Measurements from ENCODE around the gene CYRIA.

The CYRIA gene

DNA sequence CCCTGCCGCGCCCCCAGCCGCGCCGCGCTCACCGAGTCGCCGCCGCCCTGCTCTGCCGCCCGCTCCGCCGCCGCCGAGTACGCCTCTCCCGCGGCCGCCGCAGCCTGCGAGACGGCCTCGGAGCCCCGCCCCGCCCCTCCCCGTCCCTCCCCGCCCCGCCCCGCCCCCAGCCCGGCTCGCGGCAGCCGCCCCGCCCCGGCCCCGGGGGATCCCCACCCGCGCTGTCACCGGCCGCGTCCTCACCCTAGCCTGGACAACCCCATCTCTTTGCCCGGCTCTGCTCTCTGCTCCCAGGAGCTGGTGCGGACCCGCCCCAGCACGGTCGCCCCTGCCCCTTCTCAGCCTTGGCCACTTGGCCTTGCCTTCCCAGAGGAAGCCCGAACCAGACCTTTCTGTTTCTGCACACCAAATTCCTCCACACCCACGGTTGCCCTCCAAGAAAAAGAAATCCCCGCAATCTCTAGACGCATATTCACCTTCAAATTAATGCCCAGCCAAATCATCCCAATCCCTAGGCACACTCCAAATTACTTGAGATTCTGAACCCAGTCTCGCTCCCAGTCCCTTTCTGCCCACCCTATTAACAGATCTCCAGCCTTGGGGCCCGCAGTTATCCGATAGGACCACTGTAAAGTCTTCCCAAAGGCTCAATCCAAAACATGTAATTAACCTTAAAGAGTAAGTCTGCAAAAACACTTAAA, at the start of gene CYRIA:
Gene CYRIA, minus strand, starts transcription at position 87 of the 701 bp plus-strand sequence. CDS start 77,715 bp downstream, outside the sequence.
- DNase-seq, result peak; percentile 77

- no peak for DNase-seq
These were observed 47.4 kb upstream of the CYRIA start for GRCh38 chr2:16713011-16713423.

DNA sequence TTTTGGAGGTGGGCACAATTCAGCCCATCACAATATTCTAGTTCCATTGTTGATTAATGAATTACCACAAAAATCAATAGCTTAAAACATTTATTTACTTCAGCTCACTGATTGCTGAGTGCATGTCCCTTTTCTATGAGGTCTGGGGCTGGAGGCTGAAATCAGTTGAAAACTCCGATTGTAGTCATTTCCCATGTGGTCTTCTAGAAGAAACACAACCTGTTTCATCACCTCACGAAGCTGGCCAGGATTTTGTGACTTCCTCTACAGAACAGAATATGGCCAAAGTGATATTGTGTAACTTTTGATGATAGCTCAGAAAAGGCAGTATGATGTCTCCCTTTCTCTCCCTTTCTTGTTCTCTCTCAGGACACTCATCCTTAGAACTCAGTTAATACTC, 44.1 kb upstream of the CYRIA start:
- no peak for DNase-seq

GRCh38 chr2:16708173-16708572, 42.5 kb upstream of the CYRIA start:
- no peak for DNase-seq

DNA sequence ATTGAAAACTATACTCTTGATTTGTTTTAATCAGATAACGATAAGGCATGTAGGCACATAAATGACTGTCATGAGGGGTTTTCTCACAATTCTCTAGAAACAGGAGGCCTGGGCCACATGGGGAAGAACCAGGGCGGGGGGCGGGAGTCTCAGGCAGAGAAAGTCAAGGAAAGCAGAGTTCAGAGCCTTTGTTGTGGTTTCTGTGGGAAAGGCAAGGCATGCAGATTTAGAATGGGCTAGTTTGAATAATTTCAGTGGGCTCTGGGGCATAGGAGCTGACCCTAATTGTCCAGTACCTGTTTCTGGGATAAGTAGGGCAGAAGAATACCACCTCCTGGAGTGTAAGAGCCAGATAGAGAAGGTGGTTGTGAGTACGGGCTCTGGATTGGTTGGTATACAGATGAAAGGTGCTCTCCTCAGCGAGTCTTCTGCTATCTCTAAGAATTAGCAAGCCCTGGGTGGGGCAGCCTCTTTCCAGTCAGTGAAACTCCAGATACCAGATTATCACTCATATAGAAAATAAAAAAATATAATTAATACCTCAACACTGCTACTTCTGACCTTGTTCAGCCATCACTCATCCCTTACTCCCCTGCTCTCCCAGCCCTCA, 41.5 kb upstream of the CYRIA start:
- no peak for DNase-seq

- DNase-seq, result no peak
These were observed 35.1 kb upstream of the CYRIA start for GRCh38 chr2:16700551-16701259.

DNA sequence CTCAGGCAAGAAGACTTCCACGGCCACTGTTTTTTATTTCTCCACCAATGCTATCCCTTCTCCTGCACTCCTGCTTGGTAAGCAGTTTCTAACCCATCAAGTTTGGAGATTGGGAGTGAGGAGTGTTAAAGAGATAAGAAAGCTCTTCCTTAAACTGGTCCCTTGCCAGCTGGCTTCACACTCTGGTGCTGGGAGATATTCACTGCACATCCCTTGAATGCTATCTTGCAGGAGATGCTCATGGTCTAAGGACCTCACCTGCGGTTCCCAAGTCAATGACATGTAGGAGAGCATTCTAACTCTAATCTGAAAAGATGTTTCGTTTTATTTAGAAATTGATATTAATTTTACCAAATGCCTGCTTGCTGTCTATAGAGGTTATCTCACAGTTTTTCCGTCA, 28.2 kb upstream of the CYRIA start:
- no peak for DNase-seq

DNA sequence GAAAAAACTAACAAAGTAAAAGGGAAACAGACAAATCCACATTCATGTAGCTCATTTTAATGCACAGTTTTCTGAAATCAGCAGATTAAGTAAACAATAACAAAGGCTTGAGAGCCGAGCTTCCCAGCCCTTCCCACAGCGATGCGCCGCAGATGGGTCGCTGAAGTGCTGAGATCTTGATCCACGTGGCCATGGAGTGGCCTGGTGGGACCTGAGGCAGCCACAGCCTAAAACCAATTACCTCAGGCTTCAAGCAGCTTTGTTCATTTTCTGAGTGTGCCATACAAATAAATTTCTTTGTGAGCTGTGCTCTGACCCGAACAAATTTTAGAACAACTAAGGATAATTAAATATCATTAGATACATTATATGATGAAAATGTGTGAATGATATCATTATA, 25.6 kb upstream of the CYRIA start:
- DNase-seq, result no peak

DNA sequence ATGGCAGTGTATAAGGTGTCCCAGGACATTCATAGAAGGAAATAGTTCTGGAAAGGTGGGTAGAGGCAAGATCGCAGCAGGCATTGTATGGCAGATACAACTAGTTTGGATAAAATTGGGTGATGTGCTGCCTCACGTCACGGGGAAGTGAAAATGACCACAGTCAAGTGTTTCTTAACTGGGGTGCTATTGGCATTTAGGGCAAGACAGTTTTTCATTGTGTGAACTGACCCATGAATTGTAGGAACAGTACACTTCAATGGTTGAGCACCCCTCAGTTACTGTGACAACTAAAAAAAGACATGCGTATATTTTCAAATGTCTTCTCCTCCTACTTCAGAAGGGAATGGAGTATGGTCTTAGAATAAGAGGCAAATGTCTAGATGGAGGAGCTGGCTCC, 22.3 kb upstream of the CYRIA start:
- no peak for DNase-seq

GRCh38 chr2:16687222-16687621, 21.6 kb upstream of the CYRIA start:
- no peak for DNase-seq

DNA sequence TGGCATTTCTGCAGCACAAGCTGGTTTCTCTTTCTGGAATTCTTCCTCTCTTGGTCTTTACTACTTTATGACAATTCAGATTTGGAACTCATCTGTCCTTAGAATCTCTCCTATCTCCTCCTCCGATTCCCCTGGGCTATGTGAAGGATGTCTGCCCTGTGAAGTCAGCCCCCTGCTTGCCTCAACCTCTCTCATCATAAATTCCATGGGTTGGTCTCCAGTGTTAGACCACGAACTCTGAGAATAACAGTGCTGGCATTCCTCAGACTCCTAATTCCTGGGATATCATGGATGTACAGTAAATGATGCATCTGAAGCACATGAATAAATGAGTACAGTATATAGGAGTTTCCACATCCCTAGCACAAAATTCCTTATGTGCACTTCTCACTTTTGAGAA, 21.0 kb upstream of the CYRIA start:
- DNase-seq, result no peak

DNA sequence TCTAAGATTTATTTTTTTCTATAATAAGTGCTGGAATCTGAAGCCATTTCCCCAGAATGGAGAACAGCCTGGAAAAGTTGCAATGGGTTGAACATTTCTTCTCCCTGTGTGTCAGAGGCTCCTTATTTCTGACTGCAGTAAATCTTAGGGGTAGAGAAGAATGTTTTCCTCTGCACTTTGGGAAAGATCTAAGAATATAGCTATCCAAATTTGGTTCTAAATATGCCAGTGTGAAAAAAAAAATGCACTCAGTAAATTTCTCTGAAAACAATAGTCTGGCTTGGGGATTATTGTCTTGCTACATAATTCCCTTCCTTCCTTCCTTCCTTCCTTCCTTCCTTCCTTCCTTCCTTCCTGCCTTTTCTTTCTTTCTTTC, 19.7 kb upstream of the CYRIA start:
- no peak for DNase-seq

DNA sequence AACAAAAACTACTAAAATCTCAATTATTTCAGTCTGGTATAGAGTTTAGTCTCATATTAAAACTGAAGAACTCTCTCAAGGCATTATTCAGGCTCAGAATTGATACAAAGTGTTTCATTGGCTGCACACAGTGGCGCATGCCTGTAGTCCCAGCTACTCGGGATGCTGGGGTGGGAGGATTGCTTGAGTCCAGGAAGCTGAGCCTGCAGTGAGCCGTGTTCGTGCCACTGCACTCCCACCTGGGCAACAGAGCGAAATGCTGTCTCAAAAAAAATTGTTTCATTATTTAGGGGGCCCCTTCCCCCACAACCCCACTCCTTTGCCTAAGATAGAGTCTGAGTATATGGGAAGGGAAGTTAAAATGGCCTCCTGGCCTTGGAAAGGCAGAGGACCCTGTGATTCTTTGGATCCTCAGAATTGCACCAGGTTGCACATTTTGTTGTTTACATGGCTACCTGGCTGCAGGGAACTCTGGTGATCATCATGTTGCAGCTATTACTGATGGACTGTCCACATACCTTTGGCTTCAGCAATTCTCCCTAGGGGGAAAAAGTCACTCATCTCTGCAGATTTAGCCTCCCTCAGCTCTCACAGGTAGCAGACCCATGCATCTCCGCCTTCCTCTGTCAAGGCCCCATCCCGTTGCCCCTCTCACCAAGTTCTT, 19.2 kb upstream of the CYRIA start:
- no peak for DNase-seq

- DNase-seq, result no peak
These were observed 17.9 kb upstream of the CYRIA start for GRCh38 chr2:16683576-16683975.

DNA sequence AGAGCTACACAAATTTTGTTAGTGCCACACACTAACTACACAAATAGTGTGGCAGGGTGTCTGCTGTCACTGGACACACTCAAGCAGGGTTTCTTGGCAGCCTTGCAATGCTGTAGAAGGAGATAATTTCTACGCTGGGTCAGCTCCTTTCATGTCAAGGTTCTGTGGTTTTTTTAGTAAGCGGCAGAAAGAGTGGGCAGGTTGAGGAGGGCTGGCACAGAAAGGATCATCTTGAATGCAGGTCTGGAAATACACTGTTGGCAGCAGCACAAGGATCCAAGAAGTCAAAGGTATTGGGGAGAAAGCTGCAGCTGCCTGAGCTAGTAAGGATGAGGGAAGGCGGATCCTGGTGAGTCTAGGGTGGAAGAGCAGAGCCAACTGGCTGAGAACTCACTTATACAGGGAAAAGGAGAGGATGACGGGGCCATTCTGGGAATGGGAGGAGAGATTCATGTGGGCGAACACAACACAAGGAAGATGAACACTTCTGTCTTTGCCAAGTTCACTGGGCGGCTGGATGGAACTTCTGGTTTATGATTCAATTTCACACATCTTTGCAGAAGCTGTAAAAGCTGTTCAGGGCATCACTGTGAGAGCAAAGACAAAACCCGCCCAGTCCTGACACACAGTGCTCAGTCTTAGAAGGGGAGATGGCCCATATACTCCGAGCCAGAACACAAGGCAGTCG, 16.9 kb upstream of the CYRIA start:
- peak; percentile 79 for DNase-seq

GRCh38 chr2:16680781-16681180, 15.1 kb upstream of the CYRIA start:
- DNase-seq, result no peak

DNA sequence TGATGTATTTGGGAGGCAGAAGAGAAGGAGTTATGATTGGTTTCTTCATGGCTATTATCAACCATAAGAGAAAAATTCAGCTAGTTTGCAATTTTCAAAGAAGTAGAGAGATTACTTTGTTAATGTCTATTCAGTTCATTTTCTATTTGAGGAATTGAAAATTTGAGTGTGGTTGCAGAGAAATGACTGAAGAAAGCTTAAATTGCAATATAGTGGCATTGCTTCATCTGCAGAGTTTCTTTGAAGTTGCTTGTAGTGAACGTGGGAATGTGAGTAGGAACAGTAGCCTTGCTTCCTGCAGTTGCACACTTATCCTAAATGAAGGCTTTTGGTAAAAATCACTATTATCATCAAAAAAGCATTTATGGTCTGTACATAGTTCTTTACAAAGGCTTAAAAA, 14.7 kb upstream of the CYRIA start:
- no peak for DNase-seq

- no peak for DNase-seq
These were observed 13.3 kb upstream of the CYRIA start for GRCh38 chr2:16678964-16679363.

GRCh38 chr2:16677875-16678274, 12.2 kb upstream of the CYRIA start:
- DNase-seq, result no peak

DNA sequence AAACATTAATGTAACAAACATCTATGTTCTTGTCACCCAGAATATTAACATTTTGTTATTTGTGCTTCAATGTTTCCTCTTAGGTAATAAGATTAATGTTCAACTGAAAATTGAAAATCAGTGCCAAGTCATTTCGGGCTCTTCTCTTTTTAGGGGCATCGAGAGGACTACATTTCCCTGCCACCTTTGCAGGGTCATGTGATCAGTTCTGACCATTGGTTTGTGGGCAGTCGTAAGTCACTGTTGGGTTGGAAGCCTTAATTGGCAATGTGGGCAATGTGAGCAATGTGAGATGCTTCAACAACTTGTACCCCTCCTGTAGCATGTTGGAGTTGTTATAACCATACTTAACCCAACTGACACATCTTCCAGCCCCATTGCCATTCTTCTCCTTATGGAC, 10.1 kb upstream of the CYRIA start:
- no peak for DNase-seq

DNA sequence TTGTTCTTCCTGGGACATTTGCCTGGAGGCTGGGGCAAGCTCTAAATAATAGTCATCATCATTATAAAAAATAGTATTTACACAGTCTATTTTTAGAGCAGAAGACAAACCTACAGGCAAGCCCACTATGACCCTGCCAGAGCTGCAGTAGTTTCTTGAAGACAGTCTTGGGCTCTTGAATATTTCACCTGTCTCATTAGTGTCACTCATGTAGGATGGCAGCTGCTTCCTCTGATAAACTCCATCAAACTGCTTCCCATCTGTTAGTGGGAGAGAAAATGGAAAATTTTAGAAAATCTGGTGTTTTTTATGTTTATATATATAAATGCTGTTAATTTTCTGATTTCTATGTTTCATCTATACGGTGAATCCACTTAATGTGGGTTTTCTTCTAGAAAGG, 8.5 kb upstream of the CYRIA start:
- DNase-seq, result no peak

GRCh38 chr2:16671760-16672159, 6.1 kb upstream of the CYRIA start:
- DNase-seq, result no peak

DNA sequence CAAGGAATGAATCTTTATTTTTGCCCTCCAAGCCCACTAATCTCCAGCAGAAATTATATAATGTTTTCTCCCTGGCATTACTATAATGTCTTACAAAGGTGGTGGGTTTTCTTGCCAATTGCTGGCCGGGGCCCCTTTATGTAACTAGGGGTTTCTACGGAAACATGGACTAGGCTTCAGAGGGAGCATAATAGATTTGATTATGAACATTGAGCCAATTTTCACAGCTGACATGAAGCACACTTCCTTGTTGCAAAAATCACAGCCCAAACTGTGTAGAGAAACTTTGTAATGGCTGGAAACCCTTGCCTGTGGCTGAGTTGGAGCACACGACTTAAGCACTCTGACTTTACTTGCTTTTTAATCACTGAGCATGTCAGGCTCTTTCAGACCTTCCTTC, 3.8 kb upstream of the CYRIA start:
- no peak for DNase-seq

All from femur (tissue), 1 donor.